IMR-90 (cell line): ENCODE measurements around the gene ZNF430. TPM values are rescaled to one million over a fixed set of nuclear protein-coding genes. Genes with fewer than 3 reads are reported as not detected.

Experiments
- ATAC-seq: fragments of 200-7000 bp; cut with Tn5 transposase; 2 replicates; pipeline ENCODE4 v1.9.1; 2020; ENCODE audit warnings: low read depth, mild to moderate bottlenecking, moderate library complexity
- BruUV-seq: library from RNA; stranded (reverse); fragments of 400-500 nt; replicated peaks from 2 replicates; lab custom pipeline; 2021; lab: Mats Ljungman, UMichigan
- CTCF ChIA-PET: fragments of 300-600 bp; formaldehyde crosslinking; extraction: SDS; loops from one replicate; lab custom pipeline; 2021; ENCODE audit warnings: antibody characterized with exemption; lab: Yijun Ruan, JAX
- POLR2A ChIA-PET: fragments of 300-600 bp; sonication (Branson Sonifier 250); formaldehyde crosslinking; loops from one replicate; lab custom pipeline; 2022; ENCODE audit warnings: antibody characterized with exemption; ENCODE audit not compliant: unreplicated experiment; lab: Charles Lee
- DNase-seq: peaks from one replicate; pipeline ENCODE4 v3.0.0; 2013
- H2AFZ ChIP-seq: replicated peaks from 2 replicates; pipeline ENCODE3; 2013; ENCODE audit warnings: low read length, mild to moderate bottlenecking; ENCODE audit not compliant: poor library complexity
- H2AK5ac ChIP-seq: 2 replicates; pipeline ENCODE4 v1.6.1; 2013; ENCODE audit warnings: low read depth, low read length, inconsistent platforms
- H2AK9ac ChIP-seq: replicated peaks from 2 replicates; pipeline ENCODE3; 2013; ENCODE audit warnings: mild to moderate bottlenecking, low read depth, low read length, moderate library complexity; ENCODE audit not compliant: poor library complexity
- H2BK120ac ChIP-seq: 2 replicates; pipeline ENCODE4 v1.6.1; 2013; ENCODE audit warnings: low read depth, low read length, inconsistent platforms
- H2BK15ac ChIP-seq: 3 replicates; pipeline ENCODE4 v1.6.1; 2013; ENCODE audit warnings: low read depth, low read length, inconsistent platforms
- H2BK20ac ChIP-seq: 2 replicates; pipeline ENCODE4 v1.6.1; 2013; ENCODE audit warnings: low read depth, mild to moderate bottlenecking, inconsistent platforms, low read length, moderate library complexity
- H2BK5ac ChIP-seq: 2 replicates; pipeline ENCODE4 v1.6.1; 2013; ENCODE audit warnings: mild to moderate bottlenecking, low read depth, low read length, inconsistent platforms; ENCODE audit not compliant: poor library complexity, severe bottlenecking
- H3K14ac ChIP-seq: replicated peaks from 2 replicates; pipeline ENCODE4 v1.6.1; 2013; ENCODE audit warnings: low read depth, low read length, inconsistent platforms
- H3K18ac ChIP-seq: 2 replicates; pipeline ENCODE4 v1.6.1; 2013; ENCODE audit warnings: low read depth, low read length, control low read depth
- H3K23ac ChIP-seq: 2 replicates; pipeline ENCODE4 v1.6.1; 2013; ENCODE audit warnings: low read depth, low read length, inconsistent platforms
- H3K27ac ChIP-seq: 2 replicates; pipeline ENCODE4 v1.5.1; 2013; ENCODE audit warnings: mild to moderate bottlenecking, control low read depth, low read length; ENCODE audit not compliant: insufficient read depth
- H3K27me3 ChIP-seq: 2 replicates; pipeline ENCODE4 v1.6.1; 2013; ENCODE audit warnings: low read length; ENCODE audit not compliant: control insufficient read depth, insufficient read depth
- H3K36me3 ChIP-seq: 2 replicates; pipeline ENCODE4 v1.6.1; 2013; ENCODE audit warnings: low read length, mixed read lengths; ENCODE audit not compliant: control insufficient read depth, insufficient read depth
- H3K4ac ChIP-seq: 2 replicates; pipeline ENCODE4 v1.6.1; 2013; ENCODE audit warnings: low read depth, low read length, inconsistent platforms
- H3K4me1 ChIP-seq: 2 replicates; pipeline ENCODE4 v1.6.1; 2013; ENCODE audit warnings: low read length, mixed read lengths; ENCODE audit not compliant: control insufficient read depth, insufficient read depth
- H3K4me2 ChIP-seq: 2 replicates; pipeline ENCODE4 v1.6.1; 2013; ENCODE audit warnings: low read depth, mild to moderate bottlenecking, control low read depth, low read length, moderate library complexity
- H3K4me3 ChIP-seq: 2 replicates; pipeline ENCODE4 v1.5.1; 2013; ENCODE audit warnings: low read depth, mild to moderate bottlenecking, control low read depth, low read length, moderate library complexity; ENCODE audit not compliant: insufficient read depth
- H3K56ac ChIP-seq: 2 replicates; pipeline ENCODE4 v1.6.1; 2013; ENCODE audit warnings: low read length, inconsistent platforms; ENCODE audit not compliant: insufficient read depth; ENCODE audit errors: extremely low read depth
- H3K79me1 ChIP-seq, 2 experiments: 2 replicates each; pipeline ENCODE4 v1.6.1; 2013; ENCODE audit warnings: low read length in 2 of 2, inconsistent platforms in 1 of 2, low read depth in 1 of 2
- H3K9ac ChIP-seq: 2 replicates; pipeline ENCODE4 v1.6.1; 2013; ENCODE audit warnings: low read depth, low read length, control low read depth
- H3K9me1 ChIP-seq: 2 replicates; pipeline ENCODE4 v1.6.1; 2013; ENCODE audit warnings: low read length, inconsistent platforms; ENCODE audit not compliant: insufficient read depth
- H3K9me3 ChIP-seq: 2 replicates; pipeline ENCODE4 v1.6.1; 2013; ENCODE audit warnings: low read length; ENCODE audit not compliant: control insufficient read depth, insufficient read depth
- H4K20me1 ChIP-seq: 2 replicates; pipeline ENCODE4 v1.6.1; 2013; ENCODE audit warnings: low read length, inconsistent platforms; ENCODE audit not compliant: insufficient read depth
- H4K5ac ChIP-seq: 2 replicates; pipeline ENCODE4 v1.6.1; 2013; ENCODE audit warnings: mild to moderate bottlenecking, low read depth, low read length, control low read depth
- H4K8ac ChIP-seq, 2 experiments: 2 replicates each; pipeline ENCODE4 v1.6.1; 2013; ENCODE audit warnings: low read depth in 2 of 2, low read length in 2 of 2, control low read depth in 1 of 2, inconsistent platforms in 1 of 2
- H4K91ac ChIP-seq: 2 replicates; pipeline ENCODE4 v1.6.1; 2013; ENCODE audit warnings: low read depth, low read length, inconsistent platforms; ENCODE audit not compliant: insufficient read depth
- BHLHE40 ChIP-seq: fragments of 150-350 bp; IDR thresholded peaks from 2 replicates; pipeline ENCODE4 v1.6.1; 2016; ENCODE audit warnings: mild to moderate bottlenecking, low read depth, low read length
- CHD1 ChIP-seq: IDR thresholded peaks from 2 replicates; pipeline ENCODE4 v1.6.1; 2012; ENCODE audit warnings: low read depth, low read length, improper control_type of control experiment
- MXI1 ChIP-seq: IDR thresholded peaks from 2 replicates; pipeline ENCODE4 v1.6.1; 2012; ENCODE audit warnings: low read depth, mild to moderate bottlenecking, low read length, moderate library complexity, borderline replicate concordance
- NFE2L2 ChIP-seq: fragments of 150-350 bp; IDR thresholded peaks from 2 replicates; pipeline ENCODE4 v1.6.1; 2016; ENCODE audit warnings: low read depth, mild to moderate bottlenecking, low read length
- RAD21 ChIP-seq: IDR thresholded peaks from 2 replicates; pipeline ENCODE4 v1.6.1; 2012; ENCODE audit warnings: low read length, improper control_type of control experiment
- RFX5 ChIP-seq: IDR thresholded peaks from 2 replicates; pipeline ENCODE4 v1.8.0; 2012; ENCODE audit warnings: low read depth, mild to moderate bottlenecking, low read length, moderate library complexity
- dilution Hi-C: fragments of 300-500 bp; cut with HindIII; formaldehyde crosslinking; loops from one replicate; pipeline ENCODE4 v1.14.3; 2018; ENCODE audit warnings: low sequenced_read_pairs; ENCODE audit not compliant: unreplicated experiment
- in situ Hi-C: fragments of 300-500 bp; cut with MboI; formaldehyde crosslinking; loops from 3 replicates; pipeline ENCODE4 v1.14.3; 2019; ENCODE audit warnings: low sequenced_read_pairs, inconsistent platforms, mixed read lengths
- intact Hi-C: fragments of 100-400 bp; cut with micrococcal nuclease; formaldehyde crosslinking; loops from 2 replicates; pipeline ENCODE4 v1.10.0; 2022
- polyA plus RNA-seq, 3 experiments: library from polyadenylated mRNA; depleted of rRNA; stranded (reverse); fragments of >200 nt; gene quantifications; 2 replicates each; pipeline ENCODE4 v1.2.3, GENCODE V29; 2012; ENCODE audit warnings: low replicate concordance in 1 of 3
- total RNA-seq: library from RNA; depleted of rRNA; stranded (reverse); fragments of >200 nt; gene quantifications from 2 replicates; pipeline ENCODE4 v1.2.3, GENCODE V29; 2012
- TF ChIP-seq, protein P1 (sequence below): fragments of 150-350 bp; IDR thresholded peaks from 2 replicates; pipeline ENCODE4 v1.6.1; 2016; ENCODE audit warnings: low read depth, mild to moderate bottlenecking, low read length, moderate library complexity, borderline replicate concordance
- TF ChIP-seq, protein P2 (sequence below): fragments of 150-350 bp; IDR thresholded peaks from 2 replicates; pipeline ENCODE4 v1.6.1; 2017; ENCODE audit warnings: mild to moderate bottlenecking, antibody characterized with exemption, low read length, low read depth

ZNF430 gene
- total and polyA plus RNA-seq, 2 of the 4 experiments (the other 2 are of a cell fraction), result 5.4 to 8.4 TPM

DNA sequence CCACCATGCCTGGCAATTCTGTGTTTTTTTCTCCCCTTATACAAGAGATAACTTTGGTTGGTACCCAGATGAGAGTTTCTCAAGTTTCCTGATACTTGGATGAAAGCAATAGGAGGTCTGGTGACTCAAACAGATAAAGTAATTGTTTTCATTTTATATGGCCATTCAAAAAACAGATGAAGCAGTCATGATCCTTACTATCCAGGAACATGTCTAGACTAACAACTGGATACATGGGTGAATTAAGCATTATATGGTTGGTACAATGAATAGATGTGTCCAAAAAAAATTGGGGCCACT is 8.5 kb downstream of the ZNF430 start:
- no TSS peak for BruUV-seq
- Histone ChIP-seq H2BK15ac (no peak overlapping the region), H2AK9ac (no peak overlapping the region), H3K4me2 (no peak overlapping the region), H3K14ac (no peak overlapping the region), H3K36me3 (peaks cover 16% of the 10 kb centered on the region), H3K9me1 (no peaks in the 10 kb centered on the region), H3K56ac (no peak overlapping the region), H3K4me1 (peaks cover 5% of the 10 kb centered on the region; the same call in 1 of the 2 replicates), H3K4me3 (no peak overlapping the region), H4K20me1 (no peaks in the 10 kb centered on the region), H4K8ac (no peak overlapping the region), H2BK20ac (no peak overlapping the region), H3K18ac (no peak overlapping the region), H2AK5ac (no peak overlapping the region), H2BK120ac (no peak overlapping the region), H3K4ac (no peak overlapping the region), H3K23ac (no peak overlapping the region), H3K9me3 (no peaks in the 10 kb centered on the region), H4K5ac (no peak overlapping the region), H4K91ac (no peak overlapping the region), H3K27me3 (no peaks in the 10 kb centered on the region), H3K9ac (no peak overlapping the region), H2AFZ (no peak overlapping the region), H2BK5ac (no peak overlapping the region), H3K27ac (no peak overlapping the region), H3K79me1 (peaks cover 12 to 15% of the 10 kb centered on the region in 2 experiments)
- ATAC-seq, result no peak; the same call in 1 of the 2 replicates
- in situ Hi-C loops, result no loop called here
- dilution Hi-C loops, result no loop called here
- POLR2A ChIA-PET, result no interaction called here
- CTCF ChIA-PET, result no interaction called here
- DNase-seq, result no peak
- intact Hi-C loops, result loop anchor here (10.0 kb wide), 1 partner anchor 116 kb away; the partner anchor contains the start of gene ZNF431
- TF ChIP-seq, protein P1, sequence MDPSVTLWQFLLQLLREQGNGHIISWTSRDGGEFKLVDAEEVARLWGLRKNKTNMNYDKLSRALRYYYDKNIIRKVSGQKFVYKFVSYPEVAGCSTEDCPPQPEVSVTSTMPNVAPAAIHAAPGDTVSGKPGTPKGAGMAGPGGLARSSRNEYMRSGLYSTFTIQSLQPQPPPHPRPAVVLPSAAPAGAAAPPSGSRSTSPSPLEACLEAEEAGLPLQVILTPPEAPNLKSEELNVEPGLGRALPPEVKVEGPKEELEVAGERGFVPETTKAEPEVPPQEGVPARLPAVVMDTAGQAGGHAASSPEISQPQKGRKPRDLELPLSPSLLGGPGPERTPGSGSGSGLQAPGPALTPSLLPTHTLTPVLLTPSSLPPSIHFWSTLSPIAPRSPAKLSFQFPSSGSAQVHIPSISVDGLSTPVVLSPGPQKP, result no peak
- TF ChIP-seq BHLHE40 (no peak), MXI1 (no peak), CHD1 (no peak), RAD21 (no peak), NFE2L2 (no peak), RFX5 (no peak)
- TF ChIP-seq, protein P2, sequence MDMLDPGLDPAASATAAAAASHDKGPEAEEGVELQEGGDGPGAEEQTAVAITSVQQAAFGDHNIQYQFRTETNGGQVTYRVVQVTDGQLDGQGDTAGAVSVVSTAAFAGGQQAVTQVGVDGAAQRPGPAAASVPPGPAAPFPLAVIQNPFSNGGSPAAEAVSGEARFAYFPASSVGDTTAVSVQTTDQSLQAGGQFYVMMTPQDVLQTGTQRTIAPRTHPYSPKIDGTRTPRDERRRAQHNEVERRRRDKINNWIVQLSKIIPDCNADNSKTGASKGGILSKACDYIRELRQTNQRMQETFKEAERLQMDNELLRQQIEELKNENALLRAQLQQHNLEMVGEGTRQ, result no peak
